ENCODE results near the gene KAT8.

Gene KAT8

DNA sequence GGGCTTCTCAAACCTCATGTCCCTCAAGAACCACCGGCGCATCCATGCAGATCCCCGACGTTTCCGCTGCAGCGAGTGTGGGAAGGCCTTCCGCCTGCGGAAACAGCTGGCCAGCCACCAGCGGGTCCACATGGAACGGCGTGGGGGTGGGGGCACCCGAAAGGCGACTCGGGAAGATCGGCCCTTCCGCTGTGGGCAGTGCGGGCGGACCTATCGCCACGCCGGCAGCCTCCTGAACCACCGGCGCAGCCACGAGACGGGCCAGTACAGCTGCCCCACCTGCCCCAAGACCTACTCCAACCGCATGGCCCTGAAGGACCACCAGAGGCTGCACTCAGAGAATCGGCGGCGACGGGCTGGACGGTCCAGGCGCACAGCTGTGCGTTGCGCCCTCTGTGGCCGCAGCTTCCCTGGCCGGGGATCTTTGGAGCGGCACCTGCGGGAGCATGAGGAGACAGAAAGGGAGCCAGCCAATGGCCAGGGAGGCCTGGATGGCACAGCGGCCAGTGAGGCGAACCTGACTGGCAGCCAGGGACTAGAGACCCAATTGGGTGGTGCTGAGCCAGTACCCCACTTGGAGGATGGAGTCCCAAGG lies 37.3 kb upstream of the KAT8 start:
- TF ChIP-seq, protein P1, sequence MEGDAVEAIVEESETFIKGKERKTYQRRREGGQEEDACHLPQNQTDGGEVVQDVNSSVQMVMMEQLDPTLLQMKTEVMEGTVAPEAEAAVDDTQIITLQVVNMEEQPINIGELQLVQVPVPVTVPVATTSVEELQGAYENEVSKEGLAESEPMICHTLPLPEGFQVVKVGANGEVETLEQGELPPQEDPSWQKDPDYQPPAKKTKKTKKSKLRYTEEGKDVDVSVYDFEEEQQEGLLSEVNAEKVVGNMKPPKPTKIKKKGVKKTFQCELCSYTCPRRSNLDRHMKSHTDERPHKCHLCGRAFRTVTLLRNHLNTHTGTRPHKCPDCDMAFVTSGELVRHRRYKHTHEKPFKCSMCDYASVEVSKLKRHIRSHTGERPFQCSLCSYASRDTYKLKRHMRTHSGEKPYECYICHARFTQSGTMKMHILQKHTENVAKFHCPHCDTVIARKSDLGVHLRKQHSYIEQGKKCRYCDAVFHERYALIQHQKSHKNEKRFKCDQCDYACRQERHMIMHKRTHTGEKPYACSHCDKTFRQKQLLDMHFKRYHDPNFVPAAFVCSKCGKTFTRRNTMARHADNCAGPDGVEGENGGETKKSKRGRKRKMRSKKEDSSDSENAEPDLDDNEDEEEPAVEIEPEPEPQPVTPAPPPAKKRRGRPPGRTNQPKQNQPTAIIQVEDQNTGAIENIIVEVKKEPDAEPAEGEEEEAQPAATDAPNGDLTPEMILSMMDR (conservative IDR thresholded peaks at IDR 0.05; ENCODE audit: control insufficient read depth, insufficient read depth, low read depth, low read length) = no peak
- no peak for DNase-seq (ENCODE audit: low read depth)
- H3K4me3 ChIP-seq (ENCODE audit: control insufficient read depth, low read depth, low read length) = no peak overlapping the region

DNA sequence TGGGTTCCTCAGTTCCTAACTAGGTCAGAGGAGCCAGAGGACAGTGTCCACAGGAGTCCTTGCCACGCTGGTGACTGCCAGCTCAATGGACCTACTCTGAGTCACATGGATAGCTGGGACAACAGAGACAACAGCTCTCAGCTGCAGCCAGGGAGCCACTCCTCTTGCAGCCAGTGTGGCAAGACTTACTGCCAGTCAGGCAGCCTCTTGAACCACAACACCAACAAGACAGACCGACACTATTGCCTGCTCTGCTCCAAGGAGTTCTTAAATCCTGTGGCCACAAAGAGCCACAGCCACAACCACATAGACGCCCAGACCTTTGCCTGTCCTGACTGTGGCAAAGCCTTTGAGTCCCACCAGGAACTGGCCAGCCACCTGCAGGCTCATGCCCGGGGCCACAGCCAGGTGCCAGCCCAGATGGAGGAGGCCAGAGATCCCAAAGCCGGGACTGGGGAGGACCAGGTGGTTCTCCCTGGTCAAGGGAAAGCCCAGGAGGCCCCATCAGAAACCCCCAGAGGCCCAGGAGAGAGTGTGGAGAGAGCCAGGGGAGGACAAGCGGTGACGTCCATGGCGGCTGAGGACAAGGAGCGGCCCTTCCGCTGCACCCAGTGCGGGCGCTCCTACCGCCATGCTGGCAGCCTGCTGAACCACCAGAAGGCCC lies 36.6 kb upstream of the KAT8 start:
- DNase-seq (ENCODE audit: low read depth) = no peak
- no peak overlapping the region for H3K4me3 ChIP-seq (ENCODE audit: control insufficient read depth, low read depth, low read length)
- TF ChIP-seq, protein P1 (conservative IDR thresholded peaks at IDR 0.05; ENCODE audit: control insufficient read depth, insufficient read depth, low read depth, low read length) = no peak

DNA sequence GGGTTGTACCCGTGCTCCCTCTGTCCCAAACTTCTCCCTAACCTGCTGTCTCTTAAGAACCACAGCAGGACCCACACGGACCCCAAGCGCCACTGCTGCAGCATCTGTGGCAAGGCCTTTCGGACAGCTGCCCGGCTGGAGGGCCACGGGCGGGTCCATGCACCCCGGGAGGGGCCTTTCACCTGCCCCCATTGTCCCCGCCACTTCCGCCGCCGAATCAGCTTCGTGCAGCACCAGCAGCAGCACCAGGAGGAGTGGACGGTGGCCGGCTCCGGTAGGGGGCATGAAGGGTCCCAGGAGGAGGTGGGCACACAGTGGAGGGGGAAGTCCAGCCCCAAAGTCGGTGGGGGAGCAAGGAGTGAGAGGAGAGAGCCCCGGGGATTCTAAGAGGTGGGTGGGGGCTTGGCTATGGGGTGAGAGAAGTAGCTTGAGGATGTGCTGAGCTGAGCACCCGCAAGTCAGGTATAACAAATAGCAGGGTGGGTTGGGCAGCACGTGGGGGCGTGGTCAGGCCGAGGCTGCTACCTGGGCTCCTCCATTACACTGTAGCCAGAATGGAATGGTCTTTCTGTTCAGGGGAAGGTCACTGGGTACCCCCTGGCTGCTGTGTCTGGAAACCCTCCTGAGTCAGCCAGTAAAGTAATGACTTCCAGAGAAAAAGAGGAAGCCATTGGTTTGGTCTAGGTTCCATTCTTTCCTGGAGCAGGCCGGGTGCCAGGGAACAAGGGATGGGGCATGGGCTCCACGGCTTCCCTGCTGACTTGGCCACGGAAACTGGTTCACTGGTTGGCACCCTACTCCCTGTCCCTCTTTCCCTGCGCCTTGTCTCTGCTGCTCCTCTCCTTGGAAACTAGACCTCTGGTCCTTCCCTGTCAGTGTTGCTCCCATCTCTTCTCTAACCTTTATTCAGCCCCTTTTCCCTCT lies 35.8 kb upstream of the KAT8 start:
- TF ChIP-seq, protein P1 (conservative IDR thresholded peaks at IDR 0.05; ENCODE audit: control insufficient read depth, insufficient read depth, low read depth, low read length) = no peak
- no peak overlapping the region for H3K4me3 ChIP-seq (ENCODE audit: control insufficient read depth, low read depth, low read length)
- no peak for DNase-seq (ENCODE audit: low read depth)

DNA sequence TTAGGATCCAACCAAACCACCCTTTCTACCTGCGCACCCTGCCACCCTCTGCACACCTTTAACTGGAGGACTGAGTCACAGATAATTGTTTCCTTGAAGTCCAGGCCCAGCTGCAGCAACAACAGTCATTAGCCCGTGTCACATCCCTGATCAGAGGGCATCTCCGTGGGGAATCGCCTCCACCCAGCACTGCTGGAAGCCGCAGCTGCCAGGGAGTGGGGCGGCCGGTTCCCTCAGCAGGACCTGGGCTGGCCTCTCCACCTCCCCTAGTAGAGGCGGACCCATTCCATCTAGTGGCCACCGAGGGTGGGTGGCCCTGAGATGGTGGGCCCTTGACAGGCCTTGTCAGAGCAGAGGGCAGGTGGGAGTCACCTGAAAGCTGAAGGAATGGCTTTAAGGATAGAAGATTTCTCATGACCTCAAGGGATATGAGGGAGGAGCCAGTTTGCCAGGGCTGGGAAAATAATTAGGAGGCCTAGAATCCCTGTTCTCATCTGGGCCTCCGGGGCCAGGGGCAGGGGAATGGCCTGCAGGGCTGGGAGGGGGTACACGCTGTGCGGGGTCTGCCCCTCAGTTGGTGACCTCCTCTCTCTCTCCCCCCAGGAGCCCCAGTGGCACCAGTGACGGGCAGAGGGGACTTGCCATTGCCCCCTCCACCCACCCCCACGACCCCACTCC lies 35.0 kb upstream of the KAT8 start:
- DNase-seq (ENCODE audit: low read depth) = no peak
- TF ChIP-seq, protein P1 (conservative IDR thresholded peaks at IDR 0.05; ENCODE audit: control insufficient read depth, insufficient read depth, low read depth, low read length) = no peak
- no peak overlapping the region for H3K4me3 ChIP-seq (ENCODE audit: control insufficient read depth, low read depth, low read length)

DNA sequence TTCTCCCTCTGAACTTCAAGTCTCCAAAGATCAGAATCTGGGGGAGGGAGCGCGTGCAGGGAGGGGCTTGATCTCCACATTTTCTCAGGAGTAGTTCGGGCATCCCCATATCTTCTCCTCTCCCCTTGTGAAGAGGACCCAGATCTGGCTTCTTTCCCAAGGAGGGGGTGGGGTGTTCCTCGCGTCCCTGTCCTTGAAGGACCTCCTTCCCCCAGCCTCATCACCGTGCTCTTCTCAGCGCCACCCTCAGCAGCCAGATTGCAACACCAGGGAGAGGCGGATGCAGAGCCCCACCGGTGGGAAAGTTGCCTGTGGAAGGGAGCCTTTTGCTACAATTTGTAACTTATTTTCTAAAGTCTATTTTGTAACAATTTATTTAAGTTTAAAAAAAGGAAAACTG lies 34.4 kb upstream of the KAT8 start:
- TF ChIP-seq, protein P1 (conservative IDR thresholded peaks at IDR 0.05; ENCODE audit: control insufficient read depth, insufficient read depth, low read depth, low read length) = no peak
- no peak for DNase-seq (ENCODE audit: low read depth)
- no peak overlapping the region for H3K4me3 ChIP-seq (ENCODE audit: control insufficient read depth, low read depth, low read length)

DNA sequence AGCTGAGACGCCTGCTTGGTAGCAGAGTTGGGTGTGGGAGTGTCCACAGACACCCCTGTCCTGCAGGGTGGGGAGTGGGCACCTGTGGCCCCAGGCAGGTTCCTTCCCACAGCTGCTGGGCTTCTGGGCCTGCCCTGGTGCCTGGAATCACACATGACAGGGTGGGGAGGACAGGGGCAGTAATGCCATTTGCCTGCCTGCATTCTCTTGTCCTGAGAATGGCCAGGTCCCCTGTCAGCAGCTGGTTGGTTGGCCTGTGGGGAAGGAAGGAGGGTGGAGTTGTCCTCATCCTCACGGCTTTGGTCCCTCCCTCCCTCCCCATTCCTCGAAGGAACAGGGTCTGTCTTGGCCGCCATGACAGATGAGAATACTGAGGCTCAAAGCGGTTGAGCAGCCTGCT lies 33.9 kb upstream of the KAT8 start:
- TF ChIP-seq, protein P1 (conservative IDR thresholded peaks at IDR 0.05; ENCODE audit: control insufficient read depth, insufficient read depth, low read depth, low read length) = no peak
- DNase-seq (ENCODE audit: low read depth) = no peak
- no peak overlapping the region for H3K4me3 ChIP-seq (ENCODE audit: control insufficient read depth, low read depth, low read length)
